GM21423 (cell line): ENCODE measurements around the gene EFHD1.

Experiments
- ATAC-seq: cut with Tn5 transposase; IDR thresholded peaks from one replicate; pipeline ENCODE4 v1.9.1; 2021; ENCODE audit warnings: mild to moderate bottlenecking, moderate library complexity; ENCODE audit not compliant: unreplicated experiment

The EFHD1 gene

GRCh38 chr2:232633413-232634205 lies at the start of gene EFHD1:
Gene EFHD1, plus strand, starts transcription at chr2:232633604. Its CDS starts 101 bp downstream, at chr2:232633705.
- ATAC-seq = no peak

- no peak for ATAC-seq
Observed at GRCh38 chr2:232584238-232584637, 49.2 kb upstream of the EFHD1 start.

- no peak for ATAC-seq
Observed at GRCh38 chr2:232586943-232587505, 46.4 kb upstream of the EFHD1 start.

GRCh38 chr2:232587512-232587911 lies 45.9 kb upstream of the EFHD1 start:
- ATAC-seq = no peak

GRCh38 chr2:232588031-232588430 lies 45.4 kb upstream of the EFHD1 start:
- ATAC-seq = no peak

GRCh38 chr2:232588680-232589585 lies 44.5 kb upstream of the EFHD1 start:
- ATAC-seq = no peak

- no peak for ATAC-seq
Observed at GRCh38 chr2:232592772-232593395, 40.5 kb upstream of the EFHD1 start.

- no peak for ATAC-seq
Observed at GRCh38 chr2:232593982-232594381, 39.4 kb upstream of the EFHD1 start.

GRCh38 chr2:232597362-232598079 lies 35.9 kb upstream of the EFHD1 start:
- no peak for ATAC-seq

GRCh38 chr2:232598293-232598692 lies 35.1 kb upstream of the EFHD1 start:
- no peak for ATAC-seq

GRCh38 chr2:232600053-232600773 lies 33.2 kb upstream of the EFHD1 start:
- no peak for ATAC-seq

GRCh38 chr2:232603283-232603682 lies 30.1 kb upstream of the EFHD1 start:
- no peak for ATAC-seq

GRCh38 chr2:232604535-232604934 lies 28.9 kb upstream of the EFHD1 start:
- no peak for ATAC-seq

- ATAC-seq = no peak
Observed at GRCh38 chr2:232607011-232607410, 26.4 kb upstream of the EFHD1 start.

GRCh38 chr2:232609607-232610006 lies 23.8 kb upstream of the EFHD1 start:
- no peak for ATAC-seq

GRCh38 chr2:232610081-232610480 lies 23.3 kb upstream of the EFHD1 start:
- no peak for ATAC-seq

GRCh38 chr2:232611061-232611460 lies 22.3 kb upstream of the EFHD1 start:
- no peak for ATAC-seq

GRCh38 chr2:232611559-232612218 lies 21.7 kb upstream of the EFHD1 start:
- ATAC-seq = no peak

GRCh38 chr2:232613538-232614134 lies 19.8 kb upstream of the EFHD1 start:
- no peak for ATAC-seq
